Stimulated activated CD4-positive, alpha-beta T cell treated with anti-CD3 and anti-CD28 coated beads, Interleukin-2, amount 100 ng/mL, for 24 hours (primary cell): Measurements from ENCODE around the gene UNC13C.

Experiments
- DNase-seq, 2 donors: peaks; one replicate each; pipeline ENCODE4 v3.0.0-alpha.2; 2020

Gene UNC13C

DNA sequence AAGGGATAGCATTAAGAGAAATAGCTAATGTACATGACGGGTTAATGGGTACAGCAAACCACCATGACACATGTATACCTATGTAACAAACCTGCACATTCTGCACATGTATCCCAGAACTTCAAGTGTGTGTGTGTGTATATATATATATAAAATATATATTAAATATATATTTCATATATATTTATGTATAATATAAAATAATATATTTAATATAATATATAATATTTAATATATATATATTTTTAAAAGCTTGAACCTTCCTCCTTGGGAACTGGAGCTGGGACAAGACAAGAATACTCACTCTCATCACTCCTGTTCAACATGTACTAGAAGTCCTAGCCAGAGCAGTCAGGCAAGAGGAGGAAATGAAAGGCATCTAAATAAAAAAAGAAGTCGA, 149.3 kb downstream of the UNC13C start:
- DNase-seq = no peak

DNA sequence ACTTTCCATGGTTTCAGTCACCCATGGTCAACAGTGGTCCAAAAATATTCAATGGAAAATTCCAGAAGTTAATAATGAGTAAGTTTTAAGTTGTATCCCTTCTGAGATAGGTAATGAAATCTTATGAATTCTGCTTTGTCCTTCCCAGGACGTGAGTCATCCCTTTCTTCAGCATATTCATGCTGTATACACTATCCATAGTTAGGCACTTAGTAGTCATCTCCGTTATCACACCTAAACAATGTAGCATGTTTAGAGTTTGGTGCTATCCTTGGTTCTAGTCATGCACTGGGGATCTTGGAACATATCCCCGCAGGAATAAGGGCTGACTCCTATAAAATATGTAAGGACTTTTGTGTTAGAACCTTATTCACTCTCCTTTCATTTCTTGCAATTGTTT, 153.2 kb downstream of the UNC13C start:
- DNase-seq = no peak

DNA sequence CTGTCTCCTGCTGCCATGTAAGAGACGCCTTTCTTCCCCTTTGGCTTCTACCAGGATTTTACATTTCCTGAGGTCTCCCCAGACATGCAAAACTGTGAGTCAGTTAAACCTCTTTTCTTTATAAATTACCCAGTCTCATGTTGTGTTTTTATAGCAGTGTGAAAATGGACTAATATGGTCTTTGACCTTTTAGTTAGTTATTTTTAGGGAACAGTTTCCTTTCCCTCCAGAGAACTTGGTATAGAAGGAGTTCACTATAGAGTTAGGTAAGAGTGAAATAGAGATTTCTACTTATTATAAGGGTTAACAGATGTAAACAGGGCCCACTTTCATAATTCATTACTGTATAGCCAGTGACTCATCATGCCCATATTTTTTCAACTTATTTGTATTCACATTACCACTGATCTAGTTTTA, 170.9 kb downstream of the UNC13C start:
- DNase-seq = no peak

DNA sequence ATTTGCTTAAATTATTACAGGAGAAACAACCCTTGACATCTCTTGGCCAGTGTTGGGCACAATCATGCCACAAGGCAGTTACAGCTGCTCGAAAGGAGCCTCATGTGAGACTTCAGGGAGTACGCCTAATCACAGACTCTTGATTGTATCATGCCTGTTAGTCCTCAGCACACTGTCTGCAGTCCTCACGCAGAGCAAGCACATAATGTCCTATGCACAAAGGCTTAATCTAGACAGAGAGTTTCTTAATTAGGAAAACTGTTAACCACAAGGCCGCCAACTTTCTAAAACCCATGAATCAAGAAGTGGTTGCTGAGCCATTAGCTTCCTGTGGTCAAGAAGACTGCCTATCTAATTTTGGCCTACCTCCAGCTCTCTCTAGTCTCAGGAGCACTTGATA, 172.0 kb downstream of the UNC13C start:
- no peak for DNase-seq

DNA sequence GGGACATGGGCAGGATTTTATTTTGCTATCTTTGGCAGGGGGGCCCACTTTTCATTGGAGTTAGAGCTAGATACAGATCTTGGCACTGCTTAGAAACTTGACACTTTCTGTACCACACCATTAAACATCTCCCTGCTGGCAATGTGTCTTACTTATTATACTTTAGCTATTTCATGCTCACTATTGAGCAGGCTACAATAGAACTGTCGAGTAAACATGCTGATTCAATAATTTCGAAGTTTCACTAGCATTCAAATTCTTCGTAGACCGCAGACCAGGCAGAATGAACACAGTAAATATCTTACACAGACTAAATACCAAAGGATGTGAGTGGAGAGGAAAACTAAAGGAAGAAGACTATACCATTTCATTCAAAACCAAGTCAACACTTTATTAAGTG, 180.8 kb downstream of the UNC13C start:
- DNase-seq = no peak

DNA sequence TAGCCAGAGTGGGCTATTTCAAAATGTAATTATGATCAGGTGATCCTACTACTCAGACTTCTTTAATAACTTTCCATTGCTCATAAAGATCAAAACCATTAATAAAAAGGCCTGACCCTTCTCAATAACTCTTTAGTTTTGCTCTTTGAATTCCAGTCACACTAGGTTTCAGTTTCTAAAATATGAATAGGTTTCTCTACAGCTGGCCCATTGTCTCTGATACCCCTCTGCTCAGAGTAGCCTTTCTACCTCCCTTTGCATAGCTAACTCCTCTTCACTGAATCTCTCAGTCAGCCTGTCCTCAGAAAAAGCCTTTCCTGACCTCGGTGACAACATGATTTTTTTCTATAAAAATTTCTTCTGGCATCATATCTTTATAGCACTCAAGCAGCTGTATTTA, 209.1 kb downstream of the UNC13C start:
- DNase-seq = no peak

DNA sequence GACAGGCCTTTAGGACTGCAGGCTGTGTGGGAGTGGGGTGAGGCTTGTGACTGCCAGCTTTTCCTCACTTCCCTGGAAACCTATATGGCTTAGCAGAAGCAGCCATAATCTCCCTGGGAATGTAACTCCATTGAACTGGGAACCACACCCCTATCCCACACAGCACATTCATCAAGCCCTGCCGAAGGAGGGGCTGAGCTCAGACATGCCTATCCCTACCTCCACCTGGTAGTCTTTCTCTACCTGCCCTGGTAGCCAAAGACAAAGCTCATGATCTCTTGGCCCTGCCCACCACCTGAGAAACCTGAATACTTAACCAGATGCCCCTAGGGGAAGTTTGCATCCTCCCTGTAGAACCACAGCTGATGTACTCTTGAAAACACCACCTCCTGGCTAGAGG, 219.8 kb downstream of the UNC13C start:
- DNase-seq = no peak

DNA sequence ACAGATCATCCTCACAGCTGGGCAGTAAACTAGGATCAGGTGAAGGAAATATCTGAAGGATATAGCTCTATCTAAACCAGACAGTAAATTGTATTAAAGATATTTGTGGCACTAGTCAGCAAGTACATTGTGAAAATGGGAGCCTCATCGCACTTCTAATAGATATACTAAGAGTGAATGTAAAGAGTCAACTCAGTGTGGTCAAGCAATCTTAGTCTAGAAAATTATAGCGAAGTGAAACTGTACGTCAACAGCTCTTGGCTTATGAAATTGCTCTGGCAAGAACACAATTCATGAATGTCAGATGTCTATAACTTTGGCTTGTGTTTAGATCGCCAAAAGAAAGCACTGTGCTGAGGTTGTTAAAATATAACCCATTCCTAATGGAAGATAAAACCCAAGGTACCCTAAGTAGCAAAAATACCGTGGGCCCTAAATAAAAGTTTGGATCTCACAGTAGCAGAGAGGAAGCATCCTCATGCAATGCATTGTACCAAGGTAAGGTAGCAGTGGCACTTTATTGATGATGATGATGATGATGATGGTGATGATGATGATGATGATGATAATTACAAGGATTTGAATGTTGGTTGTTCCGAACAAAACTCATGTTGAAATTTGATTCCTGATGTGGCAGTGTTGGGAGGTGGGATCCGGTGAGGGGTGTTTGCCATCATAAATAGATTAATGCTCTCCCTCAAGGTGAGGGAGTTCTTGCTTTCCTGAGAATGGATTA, 228.5 kb downstream of the UNC13C start:
- no peak for DNase-seq

DNA sequence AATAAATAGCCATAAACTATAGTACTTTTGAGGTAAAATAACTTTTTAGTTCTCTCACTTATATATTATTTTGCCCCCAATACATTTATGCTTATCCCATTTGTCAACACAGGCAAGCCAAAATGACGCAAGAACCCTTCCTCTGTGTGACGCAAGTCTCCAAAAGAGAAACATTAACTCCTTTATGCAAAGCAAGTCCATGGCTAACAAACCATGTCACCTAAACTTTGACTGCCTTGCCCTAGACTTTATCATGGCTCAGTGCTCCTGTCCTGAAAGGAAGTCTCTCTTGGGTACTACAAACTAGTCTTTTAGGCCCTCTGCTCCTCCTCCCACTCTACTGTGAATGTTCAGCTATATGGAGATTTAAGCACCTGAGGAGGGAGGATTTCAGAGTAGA, 230.5 kb downstream of the UNC13C start:
- DNase-seq = no peak

DNA sequence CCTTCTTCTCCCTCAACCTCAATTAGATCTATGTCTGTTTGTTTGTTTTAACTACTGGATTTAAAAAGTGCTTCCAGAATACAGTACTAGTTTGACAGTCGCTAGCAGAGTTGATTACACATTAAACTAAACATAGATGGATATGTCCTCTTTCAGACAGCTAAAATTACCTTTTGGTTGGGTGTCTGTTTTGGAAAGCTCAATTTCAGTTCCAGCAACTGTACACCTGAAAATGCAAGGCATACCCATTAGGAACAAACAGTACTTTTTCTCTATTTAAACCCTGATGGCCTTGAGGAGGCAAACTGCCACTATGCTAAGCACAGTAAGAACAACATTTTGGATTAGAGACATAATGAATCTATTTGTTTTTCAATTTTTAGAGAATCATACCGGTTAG, 234.4 kb downstream of the UNC13C start:
- no peak for DNase-seq

DNA sequence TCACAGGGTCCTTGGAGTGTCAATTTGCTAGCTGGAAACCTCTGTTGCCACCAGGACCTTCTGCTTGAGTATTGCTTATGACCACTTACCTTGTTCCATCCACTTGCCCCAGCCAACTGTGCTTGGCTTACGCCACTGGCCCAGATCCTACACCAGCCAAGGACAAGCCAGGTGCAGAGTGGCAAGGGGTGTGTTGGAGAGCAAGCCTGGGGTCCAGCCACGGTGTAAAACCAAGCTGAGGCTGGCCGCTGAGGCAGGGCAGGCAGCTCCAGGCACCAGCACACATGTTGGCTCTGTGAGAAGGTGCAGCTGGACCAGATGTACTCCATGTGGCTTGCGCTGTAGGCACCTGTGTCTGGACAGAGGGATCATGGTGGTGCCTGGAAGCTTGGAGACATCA, 248.2 kb downstream of the UNC13C start:
- DNase-seq = no peak

DNA sequence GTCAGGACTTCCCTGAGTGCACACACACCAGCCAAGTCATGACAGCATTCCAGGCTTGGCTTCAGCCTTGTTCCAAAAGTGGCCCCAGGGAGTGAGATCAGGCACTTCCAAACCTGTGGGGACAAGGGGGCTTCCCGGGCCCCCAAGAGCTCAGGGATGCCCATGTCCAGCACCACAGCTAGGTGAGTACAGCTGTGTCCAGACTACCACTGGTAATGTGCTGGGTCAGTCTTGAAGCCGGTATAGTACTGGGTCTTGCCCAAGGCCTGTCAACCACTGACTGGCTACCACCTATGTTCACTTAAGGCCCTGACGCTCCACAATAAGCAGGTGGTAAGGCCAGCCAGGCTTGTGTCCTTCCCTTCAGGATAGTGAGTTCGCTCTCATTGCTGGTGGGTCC, 249.3 kb downstream of the UNC13C start:
- DNase-seq = no peak

DNA sequence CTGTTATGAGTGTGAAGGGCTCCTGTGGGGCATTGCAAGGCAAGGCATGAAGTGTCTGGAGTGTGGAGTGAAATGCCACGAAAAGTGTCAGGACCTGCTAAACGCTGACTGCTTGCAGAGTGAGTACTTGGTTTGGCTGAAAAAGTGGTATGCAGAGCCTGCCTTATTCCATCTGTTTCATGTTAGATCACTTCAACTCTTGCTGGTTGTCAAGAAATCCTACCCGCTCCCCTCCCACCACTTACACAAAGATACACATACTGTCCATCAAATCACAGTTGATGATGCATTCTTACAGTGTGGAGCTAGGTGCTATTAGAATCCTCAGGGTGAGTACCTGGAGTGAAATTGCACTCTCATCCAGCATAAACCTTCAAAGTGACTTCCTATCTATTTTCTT, 272.1 kb downstream of the UNC13C start:
- DNase-seq = no peak

DNA sequence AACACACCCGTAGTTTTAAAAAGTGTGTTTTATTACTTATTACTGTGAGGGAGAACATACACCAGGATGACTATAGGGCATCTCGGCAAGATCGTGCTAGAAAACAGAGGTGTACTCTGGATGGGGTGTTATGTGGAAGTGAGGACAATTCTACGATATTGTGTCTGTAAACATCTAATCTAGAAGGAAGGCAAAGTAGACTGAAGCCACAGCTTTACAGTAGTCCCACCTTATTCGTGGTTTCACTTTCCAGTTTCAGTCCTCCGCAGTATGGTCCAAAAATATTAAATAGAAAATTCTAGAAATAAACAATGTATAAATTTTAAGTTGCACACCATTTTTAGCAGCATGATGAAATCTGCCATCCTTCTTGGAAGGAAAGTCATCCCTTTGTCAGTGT, 277.9 kb downstream of the UNC13C start:
- no peak for DNase-seq

DNA sequence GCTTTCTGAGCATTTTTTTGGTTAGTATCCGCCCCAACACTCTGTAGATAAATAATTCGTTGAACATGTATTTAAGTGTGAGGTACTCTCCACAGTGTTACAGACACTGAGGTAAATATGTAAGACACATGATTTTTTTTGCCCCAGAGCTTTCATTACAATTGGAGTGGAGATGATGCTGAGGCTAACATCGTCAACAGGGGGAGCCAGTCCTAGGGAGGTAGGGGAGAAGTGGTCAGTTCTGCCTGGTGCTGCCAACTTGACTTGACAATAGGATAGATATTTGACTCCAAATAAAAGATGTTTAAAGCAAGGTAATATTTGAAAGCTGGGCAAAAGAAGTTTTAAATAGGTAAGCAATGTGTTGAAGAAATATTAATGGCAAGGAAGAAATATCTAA, 295.7 kb downstream of the UNC13C start:
- no peak for DNase-seq

DNA sequence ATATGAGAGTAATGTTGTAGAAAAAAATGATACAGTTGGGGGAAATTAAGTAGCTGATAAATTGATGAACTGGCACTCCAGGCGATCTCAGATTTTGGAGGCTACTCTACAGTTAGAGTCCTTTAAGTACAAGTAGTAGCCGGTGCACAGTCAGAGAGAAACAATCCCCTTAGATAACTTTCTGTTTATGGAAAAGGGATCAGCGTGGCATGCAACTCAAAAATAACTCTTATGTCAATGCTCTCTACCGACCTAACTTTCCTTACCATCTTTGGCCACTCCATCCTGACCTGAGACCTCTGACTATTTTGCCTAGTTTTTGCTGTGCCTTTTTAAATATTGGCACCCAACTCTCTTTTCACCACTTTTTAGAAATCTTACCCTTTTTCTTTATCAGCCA, 299.6 kb downstream of the UNC13C start:
- DNase-seq = no peak

DNA sequence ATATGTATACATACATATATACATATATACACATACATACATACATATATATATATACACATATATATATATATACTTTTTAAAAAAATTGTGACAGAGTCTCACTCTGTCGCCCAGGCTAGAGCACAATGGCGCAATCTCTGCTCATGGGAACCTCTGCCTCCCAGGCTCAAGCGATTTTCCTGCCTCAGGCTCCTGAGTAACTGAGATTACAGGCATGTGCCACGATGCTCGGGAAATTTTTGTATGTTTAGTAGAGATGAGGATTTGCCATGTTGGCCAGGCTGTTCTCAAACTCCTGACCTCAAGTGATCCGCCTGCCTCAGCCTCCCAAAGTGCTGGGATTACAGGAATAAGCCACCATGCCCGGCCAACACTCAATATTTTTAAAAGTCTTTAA, 302.5 kb downstream of the UNC13C start:
- no peak for DNase-seq

DNA sequence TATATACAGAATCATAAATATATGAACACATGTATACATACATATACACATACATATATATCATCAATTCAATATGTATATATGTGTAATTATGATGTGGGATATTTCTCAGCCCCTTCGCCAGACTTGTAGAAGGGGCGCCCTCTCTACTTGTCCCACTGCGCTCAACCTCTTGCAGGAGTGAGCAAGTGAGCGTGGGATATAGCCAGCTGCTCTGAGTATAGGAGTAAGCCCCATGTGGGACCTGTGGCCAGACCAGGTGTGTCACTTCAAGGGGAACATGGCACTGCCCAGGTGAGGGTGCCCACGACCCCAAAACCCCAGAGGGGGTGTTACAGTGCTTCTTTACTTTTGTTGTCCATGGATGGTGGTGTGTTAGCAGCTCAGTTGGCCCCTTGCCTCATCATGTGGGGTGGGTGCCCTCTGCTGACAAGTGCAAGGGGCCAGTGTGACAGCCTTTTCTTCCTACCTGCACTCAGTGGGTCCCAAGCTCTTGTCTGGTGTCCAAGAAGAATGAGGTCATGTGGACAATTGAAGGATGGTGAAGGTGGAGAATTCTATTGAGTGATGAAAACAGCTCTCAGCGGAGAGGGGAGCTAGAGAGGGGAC, 304.1 kb downstream of the UNC13C start:
- no peak for DNase-seq

DNA sequence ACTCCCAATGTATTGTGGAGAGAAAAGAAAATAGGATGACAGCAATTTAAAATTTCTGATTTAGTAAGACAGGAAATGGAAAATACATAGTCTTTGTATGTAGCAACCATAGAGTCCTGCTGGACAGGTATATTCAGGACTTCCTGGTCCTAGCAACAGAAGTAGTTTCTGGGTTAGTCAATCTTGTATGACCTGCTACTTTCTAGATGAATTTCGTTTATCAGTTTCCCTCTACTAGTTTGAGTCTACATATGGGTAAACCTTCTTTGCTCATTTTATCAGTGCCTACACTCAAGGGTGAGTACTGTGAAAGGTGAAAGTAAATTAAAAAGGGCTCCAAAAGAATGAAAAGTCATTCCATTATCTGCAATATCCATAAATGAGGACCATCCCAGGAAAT, 309.8 kb downstream of the UNC13C start:
- DNase-seq = no peak

DNA sequence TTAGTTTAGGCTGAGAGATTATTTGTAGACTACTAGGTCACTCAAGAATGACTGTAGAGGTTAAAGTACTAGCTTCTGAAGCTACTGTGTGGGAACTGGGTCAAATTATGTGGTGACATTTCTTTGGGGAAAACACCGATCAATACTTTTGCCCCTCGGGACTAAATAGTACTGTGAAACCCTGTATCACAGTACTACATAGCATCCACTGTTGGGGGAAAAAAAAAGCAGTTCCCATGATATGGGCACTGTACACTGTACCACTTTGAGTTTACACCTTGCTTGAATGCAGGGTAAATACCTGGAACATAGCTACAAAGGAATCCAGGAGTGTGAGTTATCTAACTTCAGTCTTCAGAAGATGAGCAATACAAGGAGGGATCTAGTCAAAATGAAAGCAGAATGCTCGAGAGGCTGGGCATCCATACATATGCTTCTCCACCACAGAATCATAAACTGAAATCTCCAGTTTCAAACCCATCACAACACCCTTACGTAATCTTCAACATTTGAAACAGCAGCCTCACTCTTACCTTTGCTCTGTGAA, 311.4 kb downstream of the UNC13C start:
- DNase-seq = no peak

DNA sequence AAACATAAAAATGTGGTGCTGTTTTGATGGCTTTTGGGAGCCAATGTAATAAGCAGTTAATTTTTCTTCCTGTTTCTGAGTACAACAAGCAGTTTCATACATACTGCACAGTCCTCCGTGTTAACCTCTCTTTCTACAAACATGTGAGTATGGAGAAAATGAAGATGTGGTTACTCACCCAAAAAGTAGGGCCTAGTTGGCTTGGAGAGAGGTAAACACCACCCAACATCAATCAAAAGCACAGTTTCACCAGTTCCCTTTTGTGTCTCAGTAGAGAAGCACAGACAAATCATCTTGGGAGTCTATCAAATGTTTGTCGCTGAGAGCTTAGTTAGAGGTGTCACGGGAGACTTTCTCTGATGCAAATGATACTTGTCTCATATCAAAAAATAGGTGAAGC, 320.2 kb downstream of the UNC13C start:
- no peak for DNase-seq

DNA sequence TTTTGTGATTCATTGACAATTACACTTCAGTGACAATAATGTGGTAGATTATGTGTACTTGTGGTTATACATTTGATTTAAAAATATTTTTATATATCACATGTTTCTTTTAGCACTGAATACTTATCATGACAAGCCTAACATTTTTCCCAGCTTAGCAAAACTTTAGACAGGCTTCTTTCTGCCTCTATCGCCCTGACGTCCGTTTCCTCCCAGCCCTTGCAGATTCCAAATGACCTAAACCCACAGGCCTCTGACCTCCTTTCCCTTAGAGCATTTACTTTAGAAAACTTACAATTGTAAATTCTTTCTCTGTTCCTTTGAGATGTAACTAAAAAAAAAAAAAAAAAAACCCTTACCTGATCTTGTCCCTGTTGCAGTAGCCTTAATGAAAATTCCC, 326.1 kb downstream of the UNC13C start:
- DNase-seq = no peak

DNA sequence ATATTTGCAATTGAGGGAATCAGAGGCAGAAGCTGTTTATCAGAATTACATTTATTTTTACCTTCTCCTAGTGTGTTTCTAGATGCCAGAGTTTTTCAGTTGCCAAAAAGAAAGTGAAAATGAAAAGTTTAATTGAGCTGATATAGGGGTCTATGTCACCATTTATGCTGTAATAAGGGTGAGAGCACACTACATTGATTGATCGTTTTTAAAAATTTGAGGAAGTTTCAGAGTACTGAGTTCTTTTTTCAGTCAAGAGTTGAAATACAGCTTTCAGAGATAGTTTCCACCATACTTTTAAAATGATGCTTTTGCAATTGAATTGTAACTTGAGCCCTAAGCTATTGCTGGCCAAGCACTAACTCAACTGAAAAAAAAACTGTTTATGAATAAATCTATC, 326.9 kb downstream of the UNC13C start:
- DNase-seq = no peak

DNA sequence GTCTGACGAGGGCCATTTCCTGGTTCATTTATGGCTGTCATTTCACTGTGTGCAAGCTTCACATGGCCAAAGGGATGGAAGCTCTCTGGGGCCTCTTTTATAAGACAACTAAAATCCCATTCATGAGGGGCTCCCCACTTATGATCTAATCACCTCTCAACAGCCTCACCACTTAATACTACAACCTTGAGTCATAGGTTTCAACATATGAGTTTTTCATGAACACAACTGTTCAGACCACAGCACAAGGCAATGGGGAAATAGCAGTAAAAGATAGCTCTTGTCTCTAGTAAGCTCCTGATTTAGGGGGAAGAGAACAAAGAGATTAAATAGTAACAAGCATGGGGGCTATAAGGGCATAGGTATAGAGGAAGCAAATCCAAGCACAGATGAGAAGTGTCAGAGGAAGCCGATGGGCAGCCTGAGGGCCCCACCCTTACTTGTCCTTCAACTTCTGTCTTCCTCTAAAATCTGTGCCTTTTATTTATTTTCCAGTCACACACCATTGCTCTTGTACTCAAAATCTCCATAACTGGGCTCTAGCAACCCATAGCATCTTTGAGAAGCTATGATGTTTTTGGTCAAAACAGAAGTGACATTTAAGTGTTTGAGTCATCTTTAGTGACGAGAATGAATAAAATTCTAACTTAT, 329.1 kb downstream of the UNC13C start:
- no peak for DNase-seq
